GM12892 (cell line): ENCODE results near the gene TBC1D24.

Source experiments
- POLR2A ChIP-seq: IDR thresholded peaks from 2 replicates; pipeline ENCODE4 v1.6.1; 2011; ENCODE audit warnings: low read depth, low read length, control low read depth
- POLR2AphosphoS5 ChIP-seq: IDR thresholded peaks from 2 replicates; pipeline ENCODE4 v1.6.1; 2011; ENCODE audit warnings: low read depth, low read length, control low read depth

GRCh38 chr16:2511128-2511800, 36.3 kb downstream of the TBC1D24 start:
- TF ChIP-seq POLR2AphosphoS5 (no peak), POLR2A (no peak)
